Measurements from ENCODE around the gene ZSCAN9.

DNA sequence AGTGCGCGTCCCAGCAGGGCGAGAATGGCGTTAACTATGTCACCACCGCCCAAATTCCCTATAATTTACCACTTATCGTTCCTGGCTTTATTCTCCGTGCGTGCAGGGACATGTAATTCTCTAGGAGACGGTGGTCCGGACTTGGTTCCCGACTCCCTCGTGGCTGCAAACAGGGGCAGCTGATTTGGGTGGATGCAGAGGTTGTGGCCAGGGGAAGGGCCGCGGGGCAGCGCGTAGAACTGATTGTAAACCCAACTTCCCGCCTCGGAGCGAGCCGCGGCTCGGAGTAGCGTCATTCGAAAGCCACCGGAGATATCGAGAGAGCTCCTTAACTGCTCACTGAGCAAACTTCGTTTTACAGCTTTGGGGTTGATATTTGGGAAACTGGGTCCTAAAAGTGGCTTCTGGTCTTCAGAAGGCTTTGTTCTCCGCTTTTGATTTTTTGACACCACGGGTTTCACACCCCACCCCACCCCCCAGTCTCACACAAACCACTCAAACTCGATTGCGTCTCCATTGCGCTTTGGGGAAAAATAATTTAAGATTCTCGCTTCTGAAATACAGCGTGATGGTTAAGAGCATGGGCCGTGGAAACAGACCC is 17.5 kb upstream of the ZSCAN9 start:
- TF ChIP-seq TAF1 (IDR thresholded peaks at IDR 0.05; ENCODE audit: low read depth) (no peak), USF1 (IDR thresholded peaks at IDR 0.05) (no peak), CREB1 (IDR thresholded peaks at IDR 0.05; ENCODE audit: low read depth) (no peak), TCF12 (IDR thresholded peaks at IDR 0.05; ENCODE audit: low read depth) (no peak), YY1 (IDR thresholded peaks at IDR 0.05; ENCODE audit: low read depth) (no peak), EP300 (IDR thresholded peaks at IDR 0.05; ENCODE audit: borderline replicate concordance) (no peak), RAD21 (IDR thresholded peaks at IDR 0.05; ENCODE audit: low read depth) (no peak), CEBPB (IDR thresholded peaks at IDR 0.05) (no peak), NFIC (IDR thresholded peaks at IDR 0.05) (no peak), REST (IDR thresholded peaks at IDR 0.05; ENCODE audit: low read depth) (no peak), ZBTB7A (IDR thresholded peaks at IDR 0.05; ENCODE audit: low read depth) (no peak), EGR1 (IDR thresholded peaks at IDR 0.05) (no peak), FOXM1 (IDR thresholded peaks at IDR 0.05; ENCODE audit: borderline replicate concordance, low read depth) (no peak)
- TF ChIP-seq, protein P1, sequence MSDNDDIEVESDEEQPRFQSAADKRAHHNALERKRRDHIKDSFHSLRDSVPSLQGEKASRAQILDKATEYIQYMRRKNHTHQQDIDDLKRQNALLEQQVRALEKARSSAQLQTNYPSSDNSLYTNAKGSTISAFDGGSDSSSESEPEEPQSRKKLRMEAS (IDR thresholded peaks at IDR 0.05): no peak

All from Ishikawa (cell line).